PC-3 (cell line): ENCODE measurements around the gene PTGES2. TPM values are rescaled to one million over a fixed set of nuclear protein-coding genes. Genes with fewer than 3 reads are reported as not detected.

Experiments
- ATAC-seq: fragments of 200-7000 bp; cut with Tn5 transposase; 2 replicates; pipeline ENCODE4 v1.9.1; 2020; ENCODE audit warnings: mild to moderate bottlenecking, moderate library complexity
- BruUV-seq: library from RNA; stranded (reverse); fragments of 400-500 nt; replicated peaks from 2 replicates; lab custom pipeline; 2021; lab: Mats Ljungman, UMichigan
- CTCF ChIA-PET: fragments of 300-600 bp; sonication (Branson Sonifier 250); formaldehyde crosslinking; loops from one replicate; lab custom pipeline; 2022; ENCODE audit warnings: antibody characterized with exemption; lab: Charles Lee
- POLR2A ChIA-PET: fragments of 300-600 bp; sonication (Branson Sonifier 250); formaldehyde crosslinking; loops from one replicate; lab custom pipeline; 2022; ENCODE audit warnings: antibody characterized with exemption; ENCODE audit not compliant: unreplicated experiment; lab: Charles Lee
- DNase-seq: peaks from one replicate; pipeline ENCODE4 v3.0.0-alpha.2; 2015
- H2AFZ ChIP-seq: fragments of 300-600 bp; sonication (generic); 2 replicates; pipeline ENCODE4 v1.6.0; 2016; ENCODE audit warnings: antibody characterized with exemption, low read length
- H3F3A ChIP-seq: fragments of 300-600 bp; sonication (generic); one replicate; pipeline ENCODE4 v1.6.0; 2017; ENCODE audit warnings: antibody characterized with exemption, low read length, control low read depth, mild to moderate bottlenecking; ENCODE audit not compliant: unreplicated experiment
- H3K27ac ChIP-seq: fragments of 300-600 bp; sonication (generic); 2 replicates; pipeline ENCODE4 v1.5.1; 2016; ENCODE audit warnings: mild to moderate bottlenecking, low read length
- H3K27me3 ChIP-seq: fragments of 300-600 bp; sonication (generic); 2 replicates; pipeline ENCODE4 v1.6.1; 2016; ENCODE audit warnings: low read length, mixed read lengths
- H3K36me3 ChIP-seq: fragments of 300-600 bp; sonication (generic); 2 replicates; pipeline ENCODE4 v1.6.1; 2016; ENCODE audit warnings: low read depth, mixed run types, low read length, mixed read lengths
- H3K4me1 ChIP-seq: fragments of 300-600 bp; sonication (generic); 2 replicates; pipeline ENCODE4 v1.5.1; 2016; ENCODE audit warnings: low read length; ENCODE audit not compliant: insufficient read depth
- H3K4me2 ChIP-seq: fragments of 300-600 bp; sonication (generic); 2 replicates; pipeline ENCODE4 v1.6.0; 2016; ENCODE audit warnings: low read length
- H3K4me3 ChIP-seq: fragments of 300-600 bp; sonication (generic); 2 replicates; pipeline ENCODE4 v1.5.1; 2016; ENCODE audit warnings: mild to moderate bottlenecking, low read length, mixed read lengths
- H3K79me2 ChIP-seq: fragments of 300-600 bp; sonication (generic); 2 replicates; pipeline ENCODE4 v1.6.1; 2017; ENCODE audit warnings: low read length, mixed read lengths
- H3K9ac ChIP-seq: fragments of 300-600 bp; sonication (generic); 2 replicates; pipeline ENCODE4 v1.6.0; 2016; ENCODE audit warnings: mild to moderate bottlenecking, low read length
- H3K9me2 ChIP-seq: fragments of 300-600 bp; sonication (generic); replicated peaks from 2 replicates; pipeline ENCODE4 v1.6.1; 2016; ENCODE audit warnings: mixed run types, low read length, mixed read lengths
- H3K9me3 ChIP-seq: fragments of 300-600 bp; sonication (generic); 2 replicates; pipeline ENCODE4 v1.6.1; 2016; ENCODE audit warnings: low read length, mixed read lengths
- H4K20me1 ChIP-seq: fragments of 300-600 bp; sonication (generic); 2 replicates; pipeline ENCODE4 v1.6.1; 2016; ENCODE audit warnings: low read length, mixed read lengths
- CTCF ChIP-seq: fragments of 300-600 bp; sonication (generic); conservative IDR thresholded peaks from 2 replicates; pipeline ENCODE4 v1.5.1; 2017; ENCODE audit warnings: antibody characterized with exemption, low read depth, mild to moderate bottlenecking, low read length
- EZH2 ChIP-seq: fragments of 300-600 bp; sonication (generic); IDR thresholded peaks from one replicate; pipeline ENCODE4 v1.6.1; 2017; ENCODE audit warnings: antibody characterized with exemption, mild to moderate bottlenecking, low read length; ENCODE audit not compliant: unreplicated experiment
- EZH2phosphoT487 ChIP-seq: fragments of 300-600 bp; sonication (generic); IDR thresholded peaks from 2 replicates; pipeline ENCODE4 v1.6.1; 2018; ENCODE audit warnings: mild to moderate bottlenecking, antibody characterized with exemption, low read length, borderline replicate concordance
- intact Hi-C: fragments of 100-400 bp; cut with micrococcal nuclease; formaldehyde crosslinking; loops from 2 replicates; pipeline ENCODE4 v1.9.0; 2023
- total RNA-seq: library from RNA; depleted of rRNA; stranded (reverse); fragments of >200 nt; gene quantifications from 2 replicates; pipeline ENCODE4 v1.2.3, GENCODE V29; 2014

PTGES2 gene
- total RNA-seq, 1 experiment from 2014 or later, result 258 TPM

GRCh38 chr9:128105538-128106175, 21.9 kb downstream of the PTGES2 start:
- Histone ChIP-seq H3K4me2 (no peak overlapping the region), H3F3A (no peaks in the 10 kb centered on the region), H3K36me3 (peaks cover 25% of the 10 kb centered on the region; the same call in 1 of the 2 replicates), H3K9me3 (no peaks in the 10 kb centered on the region), H3K79me2 (peaks cover 5% of the 10 kb centered on the region), H3K27me3 (no peaks in the 10 kb centered on the region), H3K27ac (no peak overlapping the region), H3K4me3 (no peak overlapping the region), H3K9ac (no peak overlapping the region), H2AFZ (no peak overlapping the region), H3K4me1 (no peaks in the 10 kb centered on the region), H3K9me2 (no peaks in the 10 kb centered on the region), H4K20me1 (0 out of 2 replicates have a peak, but pooled peaks cover 3% of the 10 kb centered on the region)
- ChIA-PET CTCF (interaction anchor here (0.6 kb wide), 1 partner anchor 68 kb away, joined by 5 read pairs; no protein-coding TSS in a partner anchor), POLR2A (interaction anchor here (0.5 to 0.6 kb wide), 2 partner anchors 35 to 55 kb away, joined by 3 to 4 read pairs; no protein-coding TSS in a partner anchor)
- TF ChIP-seq EZH2, result no peak
- TF ChIP-seq EZH2phosphoT487, result no peak
- no peak for TF ChIP-seq CTCF
- intact Hi-C loops, result no loop called here
- no peak for DNase-seq
- no TSS peak for BruUV-seq
- no peak for ATAC-seq

GRCh38 chr9:128104171-128104618, 23.3 kb downstream of the PTGES2 start:
- Histone ChIP-seq H3K27ac (no peak overlapping the region), H3K9ac (no peak overlapping the region), H3K4me3 (no peak overlapping the region), H3K4me1 (peaks cover 9% of the 10 kb centered on the region), H3F3A (no peaks in the 10 kb centered on the region), H3K27me3 (no peaks in the 10 kb centered on the region), H4K20me1 (peaks cover 17% of the 10 kb centered on the region), H3K79me2 (peaks cover 20% of the 10 kb centered on the region), H2AFZ (no peak overlapping the region), H3K9me2 (no peaks in the 10 kb centered on the region), H3K9me3 (no peaks in the 10 kb centered on the region), H3K4me2 (no peak overlapping the region), H3K36me3 (peaks cover 25% of the 10 kb centered on the region; the same call in 1 of the 2 replicates)
- DNase-seq (no peak), ATAC-seq (no peak)
- POLR2A ChIA-PET, result no interaction called here
- no TSS peak for BruUV-seq
- intact Hi-C loops, result no loop called here
- CTCF ChIA-PET, result no interaction called here
- TF ChIP-seq EZH2phosphoT487, result no peak
- TF ChIP-seq CTCF, result no peak
- TF ChIP-seq EZH2, result no peak

- no peaks in the 10 kb centered on the region for H3K9me3 ChIP-seq
- H3K4me2 ChIP-seq, result no peak overlapping the region
- no peak overlapping the region for H3K27ac ChIP-seq
- H3K36me3 ChIP-seq, result peaks cover 25% of the 10 kb centered on the region; the same call in 1 of the 2 replicates
- H3F3A ChIP-seq, result no peaks in the 10 kb centered on the region
- DNase-seq (no peak), ATAC-seq (no peak)
- H3K79me2 ChIP-seq, result peaks cover 26% of the 10 kb centered on the region
- no peak for TF ChIP-seq EZH2phosphoT487
- TF ChIP-seq CTCF, result peak; percentile 51
- TF ChIP-seq EZH2, result no peak
- ChIA-PET POLR2A (no interaction called here), CTCF (no interaction called here)
- H3K4me1 ChIP-seq, result peaks cover 15% of the 10 kb centered on the region
- intact Hi-C loops, result no loop called here
- H3K4me3 ChIP-seq, result no peak overlapping the region
- H2AFZ ChIP-seq, result no peak overlapping the region
- no peaks in the 10 kb centered on the region for H3K9me2 ChIP-seq
- H3K9ac ChIP-seq, result no peak overlapping the region
- H3K27me3 ChIP-seq, result no peaks in the 10 kb centered on the region
- no TSS peak for BruUV-seq
- H4K20me1 ChIP-seq, result peaks cover 19% of the 10 kb centered on the region
These were observed 24.0 kb downstream of the PTGES2 start for GRCh38 chr9:128103589-128103962.
